SH-SY5Y (cell line): ENCODE results near the gene CSMD2.

Experiments used
- GATA2 ChIP-seq: IDR thresholded peaks from 2 replicates; pipeline ENCODE4 v1.6.1; 2011; ENCODE audit warnings: mild to moderate bottlenecking, low read depth, low read length
- GATA3 ChIP-seq: IDR thresholded peaks from 2 replicates; pipeline ENCODE4 v1.6.1; 2011; ENCODE audit warnings: low read depth, mild to moderate bottlenecking, low read length, moderate library complexity

Gene CSMD2

GRCh38 chr1:33624991-33625870, 539.8 kb downstream of the CSMD2 start:
- TF ChIP-seq GATA2 (no peak), GATA3 (no peak)

- TF ChIP-seq GATA2 (no peak), GATA3 (no peak)
Observed at GRCh38 chr1:33624261-33624990, 540.6 kb downstream of the CSMD2 start.

GRCh38 chr1:33623811-33624210, 541.2 kb downstream of the CSMD2 start:
- no peak for TF ChIP-seq GATA2
- no peak for TF ChIP-seq GATA3

GRCh38 chr1:33622757-33623156, 542.3 kb downstream of the CSMD2 start:
- no peak for TF ChIP-seq GATA3
- TF ChIP-seq GATA2 = no peak

- TF ChIP-seq GATA2 = no peak
- TF ChIP-seq GATA3 = no peak
Observed at GRCh38 chr1:33618636-33619035, 546.4 kb downstream of the CSMD2 start.

- TF ChIP-seq GATA2 (no peak), GATA3 (no peak)
Observed at GRCh38 chr1:33617451-33617850, 547.6 kb downstream of the CSMD2 start.

- no peak for TF ChIP-seq GATA3
- no peak for TF ChIP-seq GATA2
Observed at GRCh38 chr1:33616780-33617179, 548.2 kb downstream of the CSMD2 start.

GRCh38 chr1:33615546-33615945, 549.5 kb downstream of the CSMD2 start:
- TF ChIP-seq GATA2 = no peak
- TF ChIP-seq GATA3 = no peak

GRCh38 chr1:33610864-33611455, 554.1 kb downstream of the CSMD2 start:
- TF ChIP-seq GATA3 (no peak), GATA2 (no peak)

GRCh38 chr1:33610391-33610790, 554.6 kb downstream of the CSMD2 start:
- TF ChIP-seq GATA2 (no peak), GATA3 (no peak)

- TF ChIP-seq GATA2 = no peak
- no peak for TF ChIP-seq GATA3
Observed at GRCh38 chr1:33609739-33610138, 555.3 kb downstream of the CSMD2 start.

GRCh38 chr1:33608825-33609400, 556.1 kb downstream of the CSMD2 start:
- TF ChIP-seq GATA3 (no peak), GATA2 (no peak)

- TF ChIP-seq GATA3 = no peak
- TF ChIP-seq GATA2 = no peak
Observed at GRCh38 chr1:33607444-33608005, 557.5 kb downstream of the CSMD2 start.

GRCh38 chr1:33606272-33606671, 558.8 kb downstream of the CSMD2 start:
- TF ChIP-seq GATA2 = no peak
